HepG2 (cell line): ENCODE results near the gene NUP133. TPM values are rescaled to one million over a fixed set of nuclear protein-coding genes. Genes with fewer than 3 reads are reported as not detected.
A peak's percentile ranks its signal among the peaks of the same experiment; 100 is the strongest.

ENCODE experiments used
- ATAC-seq: fragments of 200-7000 bp; cut with Tn5 transposase; 3 replicates; pipeline ENCODE4 v1.9.1; 2020; ENCODE audit warnings: mild to moderate bottlenecking, moderate library complexity
- BruUV-seq: library from RNA; stranded (reverse); fragments of 400-500 nt; replicated peaks from 2 replicates; lab custom pipeline; 2021; lab: Mats Ljungman, UMichigan
- CTCF ChIA-PET: fragments of 300-600 bp; formaldehyde crosslinking; extraction: SDS; loops from one replicate; lab custom pipeline; 2021; ENCODE audit warnings: low total read pairs, inconsistent platforms, low intra/inter-chr PET ratio; lab: Yijun Ruan, JAX
- POLR2A ChIA-PET: fragments of 350-600 bp; sonication (Branson Sonifier 250); formaldehyde crosslinking; loops from one replicate; lab custom pipeline; 2020; ENCODE audit warnings: antibody characterized with exemption, inconsistent platforms; lab: Yijun Ruan, JAX
- DNase-seq: peaks from one replicate; pipeline ENCODE4 v3.0.0-alpha.2; 2015; ENCODE audit warnings: low spot score
- FAIRE-seq: peaks from 3 replicates; lab custom pipeline; 2011; peaks lifted over from hg19 to GRCh38; lab: Jason Lieb, UNC
- H2AFZ ChIP-seq: one replicate; pipeline ENCODE4 v1.6.1; 2011; ENCODE audit warnings: low read length, inconsistent platforms
- H3K27ac ChIP-seq: fragments of 300-600 bp; 3 replicates; pipeline ENCODE4 v1.8.0; 2011; ENCODE audit warnings: mixed run types, mild to moderate bottlenecking, mixed read lengths, low read length, inconsistent platforms; ENCODE audit not compliant: insufficient read depth; ENCODE audit errors: extremely low read length
- H3K27me3 ChIP-seq, 2 experiments: fragments of 200-600 bp in 1 of 2; 2 replicates in 1 of 2; 3 replicates in 1 of 2; pipeline versions ENCODE4 v1.6.0 to v1.8.0; 2011; ENCODE audit warnings: low read length in 2 of 2, mild to moderate bottlenecking in 2 of 2, moderate library complexity in 2 of 2, inconsistent platforms in 1 of 2; ENCODE audit not compliant: insufficient read depth in 2 of 2, control insufficient read depth in 1 of 2
- H3K36me3 ChIP-seq, 2 experiments: fragments of 200-600 bp in 1 of 2; replicated peaks in 1 of 2; 2 replicates in 1 of 2; 3 replicates in 1 of 2; pipeline versions ENCODE4 v1.5.1 to v1.8.0; 2011; ENCODE audit warnings: low read length in 2 of 2, inconsistent platforms in 1 of 2; ENCODE audit not compliant: insufficient read depth in 2 of 2, control insufficient read depth in 1 of 2
- H3K4me1 ChIP-seq: 2 replicates; pipeline ENCODE4 v1.5.1; 2012; ENCODE audit warnings: low read length, inconsistent platforms; ENCODE audit not compliant: insufficient read depth
- H3K4me2 ChIP-seq: 2 replicates; pipeline ENCODE4 v1.6.0; 2011; ENCODE audit warnings: low read depth, low read length, inconsistent platforms
- H3K4me3 ChIP-seq, 3 experiments: fragments of 200-600 bp in 1 of 3; sonication (generic), shearing (Covaris generic) in 1 of 3; replicated peaks in 1 of 3; 2 replicates each; pipeline ENCODE4 v1.5.1; 2011 to 2016; ENCODE audit warnings: low read length in 3 of 3, inconsistent platforms in 2 of 3, low read depth in 2 of 3, mild to moderate bottlenecking in 2 of 3, control low read depth in 1 of 3, mixed read lengths in 1 of 3; ENCODE audit not compliant: insufficient read depth in 1 of 3
- H3K79me2 ChIP-seq: one replicate; pipeline ENCODE4 v1.6.1; 2011; ENCODE audit warnings: low read length, inconsistent platforms; ENCODE audit not compliant: insufficient read depth
- H3K9ac ChIP-seq: 2 replicates; pipeline ENCODE4 v1.6.0; 2011; ENCODE audit warnings: mild to moderate bottlenecking, low read depth, low read length, inconsistent platforms; ENCODE audit not compliant: insufficient read depth
- H3K9me3 ChIP-seq: 2 replicates; pipeline ENCODE4 v1.5.1; 2012; ENCODE audit warnings: mild to moderate bottlenecking, low read length
- H4K20me1 ChIP-seq: 2 replicates; pipeline ENCODE4 v1.6.0; 2011; ENCODE audit warnings: inconsistent platforms, mild to moderate bottlenecking, low read length, moderate library complexity; ENCODE audit not compliant: insufficient read depth
- AGO2 ChIP-seq: fragments of 200-400 bp; formaldehyde crosslinking; optimal IDR thresholded peaks from 2 replicates; pipeline ENCODE3; 2017; ENCODE audit warnings: mild to moderate bottlenecking, low read depth, low read length, moderate library complexity
- ATM ChIP-seq: fragments of 450-650 bp; IDR thresholded peaks from 2 replicates; pipeline ENCODE4 v1.7.1; 2017; ENCODE audit warnings: mild to moderate bottlenecking, borderline replicate concordance
- MAFK ChIP-seq, 2 experiments: IDR thresholded peaks in 1 of 2; conservative IDR thresholded peaks in 1 of 2; 2 replicates each; pipeline ENCODE4 v1.6.1; 2011; ENCODE audit warnings: improper control_type of control experiment in 2 of 2, low read length in 2 of 2
- POLR2G ChIP-seq: fragments of 200-400 bp; formaldehyde crosslinking; IDR thresholded peaks from 2 replicates; pipeline ENCODE4 v1.6.1; 2018; ENCODE audit warnings: mild to moderate bottlenecking, low read depth, low read length, moderate library complexity
- SMC3 ChIP-seq: IDR thresholded peaks from 2 replicates; pipeline ENCODE4 v1.6.1; 2011; ENCODE audit warnings: low read length, improper control_type of control experiment
- STAG1 ChIP-seq: sonication (generic); formaldehyde crosslinking; IDR thresholded peaks from 2 replicates; pipeline ENCODE4 v1.4.0; 2020; ENCODE audit warnings: missing genetic modification reagents
- ZNF121 ChIP-seq: sonication (generic); formaldehyde crosslinking; IDR thresholded peaks from 2 replicates; pipeline ENCODE4 v1.5.0; 2020; ENCODE audit warnings: mild to moderate bottlenecking, missing genetic modification reagents
- ZNF260 ChIP-seq: sonication (generic); formaldehyde crosslinking; IDR thresholded peaks from 2 replicates; pipeline ENCODE4 v1.4.0; 2020; ENCODE audit warnings: missing genetic modification reagents, low read depth, mild to moderate bottlenecking, borderline replicate concordance
- ZNF605 ChIP-seq: sonication (generic); formaldehyde crosslinking; IDR thresholded peaks from 2 replicates; pipeline ENCODE4 v1.8.0; 2022; ENCODE audit warnings: mild to moderate bottlenecking, missing genetic modification reagents
- ZNF703 ChIP-seq: sonication (generic); formaldehyde crosslinking; IDR thresholded peaks from 2 replicates; pipeline ENCODE4 v1.5.1; 2020; ENCODE audit warnings: missing genetic modification reagents, mild to moderate bottlenecking, moderate library complexity, borderline replicate concordance
- WGBS: methylation state at CpG from one replicate; pipeline ENCODE4 v1.1.6; 2017; ENCODE audit warnings: low lambda C conversion rate; 5-methylcytosine and 5-hydroxymethylcytosine counted together
- in situ Hi-C: cut with HindIII; loops from 2 replicates; pipeline ENCODE4 v1.10.0; 2017; ENCODE audit warnings: low pct_unique_long_range_greater_than_20kb; ENCODE audit not compliant: extremely low pct_ligation_motif_present
- intact Hi-C: fragments of 100-400 bp; cut with micrococcal nuclease; formaldehyde crosslinking; loops from one replicate; pipeline ENCODE4 v1.10.0; 2022; ENCODE audit not compliant: unreplicated experiment
- polyA plus RNA-seq, 8 experiments: library from polyadenylated mRNA; depleted of rRNA in 3 of 8; stranded (reverse) in 7 of 8; unstranded in 1 of 8; fragments of >200 nt; fragmentation: Illumina TruSeq in 4 of 8; extraction: Trizol in 4 of 8; gene quantifications; 2 replicates each; pipeline versions ENCODE4 v1.2.1 to v1.2.3, GENCODE V29; 2011 to 2016; ENCODE audit warnings: low read depth in 4 of 8, missing spikeins in 1 of 8, mixed read lengths in 1 of 8; ENCODE audit not compliant: insufficient read depth in 1 of 8
- total RNA-seq, 5 experiments: library from RNA; depleted of rRNA; stranded (reverse); fragments of >200 nt; fragmentation: Illumina TruSeq; extraction: Trizol; gene quantifications; 2 replicates each; pipeline ENCODE4 v1.2.3, GENCODE V29; 2016; ENCODE audit warnings: low read depth in 1 of 5
- TF ChIP-seq, protein P1 (sequence below): sonication (generic); formaldehyde crosslinking; IDR thresholded peaks from 2 replicates; pipeline ENCODE4 v1.5.0; 2020; ENCODE audit warnings: mild to moderate bottlenecking, missing genetic modification reagents, moderate library complexity

The NUP133 gene
- total and polyA plus RNA-seq, 2 of the 13 experiments (the other 11 are each of a cell fraction or from before 2014, with no cell fraction given), result 17.7 to 45.6 TPM

DNA sequence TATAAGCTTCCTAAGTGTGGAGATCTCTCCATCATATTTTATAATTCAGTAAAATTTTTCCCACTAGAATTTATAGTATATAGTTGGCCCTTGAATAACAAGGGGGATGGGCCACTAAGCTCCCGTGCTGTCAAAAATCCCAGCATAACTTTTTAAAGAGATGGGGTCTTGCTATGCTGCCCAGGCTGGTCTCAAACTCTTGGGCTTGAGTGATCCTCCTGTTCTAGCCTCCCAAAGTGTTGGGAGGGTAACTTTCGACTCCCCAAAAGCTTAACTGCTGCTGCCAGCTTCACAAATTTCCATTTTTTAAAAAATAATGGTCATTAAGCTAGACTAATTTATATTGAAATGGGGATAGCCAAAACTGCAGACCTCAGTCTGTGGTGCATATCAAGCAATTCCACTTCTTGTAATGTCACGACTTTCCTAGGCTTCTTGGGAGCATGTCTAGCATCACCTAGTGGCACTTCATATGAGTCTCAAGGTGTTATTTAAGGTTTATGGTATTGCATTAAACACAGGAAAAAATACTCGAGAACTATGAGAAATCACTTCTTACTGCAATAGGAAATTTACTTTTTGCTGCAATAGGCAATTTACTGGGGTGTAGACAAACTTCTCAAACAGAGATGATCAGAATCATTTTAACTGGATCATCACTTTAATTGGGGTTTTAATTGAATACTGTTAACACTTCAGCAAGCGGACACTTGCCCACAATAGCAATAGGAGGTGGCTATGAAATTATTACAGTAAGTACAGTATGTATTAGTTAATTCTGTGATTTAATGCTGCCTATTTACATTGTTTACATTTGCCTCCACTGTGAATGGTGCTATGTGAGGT lies 55.0 kb downstream of the NUP133 start:
- Histone ChIP-seq H3K4me2 (no peak overlapping the region), H3K27me3 (no peaks in the 10 kb centered on the region), H2AFZ (no peak overlapping the region), H3K9me3 (no peaks in the 10 kb centered on the region), H3K36me3 (peaks cover 8 to 12% of the 10 kb centered on the region in 2 experiments), H3K4me3 (no peak overlapping the region), H3K4me1 (no peaks in the 10 kb centered on the region), H3K27ac (no peak overlapping the region), H3K79me2 (no peaks in the 10 kb centered on the region), H3K9ac (no peak overlapping the region), H4K20me1 (no peaks in the 10 kb centered on the region; the same call in 1 of the 2 replicates)
- no peak for TF ChIP-seq POLR2G
- TF ChIP-seq SMC3, result peak; percentile 44; the same call in 1 of the 2 replicates
- TF ChIP-seq MAFK (conservative IDR thresholded peaks at IDR 0.05 in 1 of 2, IDR thresholded peaks at IDR 0.05 in 1 of 2; ENCODE audit: low read length in 2 of 2), result peak in 1 of 2 experiments; percentile 32; a peak in 1 of 4 replicates
- no peak for TF ChIP-seq ZNF605 (CRISPR knock-in tag)
- TF ChIP-seq, protein P1, sequence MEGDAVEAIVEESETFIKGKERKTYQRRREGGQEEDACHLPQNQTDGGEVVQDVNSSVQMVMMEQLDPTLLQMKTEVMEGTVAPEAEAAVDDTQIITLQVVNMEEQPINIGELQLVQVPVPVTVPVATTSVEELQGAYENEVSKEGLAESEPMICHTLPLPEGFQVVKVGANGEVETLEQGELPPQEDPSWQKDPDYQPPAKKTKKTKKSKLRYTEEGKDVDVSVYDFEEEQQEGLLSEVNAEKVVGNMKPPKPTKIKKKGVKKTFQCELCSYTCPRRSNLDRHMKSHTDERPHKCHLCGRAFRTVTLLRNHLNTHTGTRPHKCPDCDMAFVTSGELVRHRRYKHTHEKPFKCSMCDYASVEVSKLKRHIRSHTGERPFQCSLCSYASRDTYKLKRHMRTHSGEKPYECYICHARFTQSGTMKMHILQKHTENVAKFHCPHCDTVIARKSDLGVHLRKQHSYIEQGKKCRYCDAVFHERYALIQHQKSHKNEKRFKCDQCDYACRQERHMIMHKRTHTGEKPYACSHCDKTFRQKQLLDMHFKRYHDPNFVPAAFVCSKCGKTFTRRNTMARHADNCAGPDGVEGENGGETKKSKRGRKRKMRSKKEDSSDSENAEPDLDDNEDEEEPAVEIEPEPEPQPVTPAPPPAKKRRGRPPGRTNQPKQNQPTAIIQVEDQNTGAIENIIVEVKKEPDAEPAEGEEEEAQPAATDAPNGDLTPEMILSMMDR (CRISPR knock-in tag), result peak; percentile 53
- TF ChIP-seq AGO2, result no peak
- no peak for TF ChIP-seq ATM
- no peak for TF ChIP-seq ZNF703
- TF ChIP-seq STAG1, result peak; percentile 66
- TF ChIP-seq ZNF260 (CRISPR knock-in tag), result no peak
- peak; percentile 45; the same call in 1 of the 2 replicates for TF ChIP-seq ZNF121 (CRISPR knock-in tag)
- ATAC-seq, result no peak
- no TSS peak for BruUV-seq
- peak; percentile 13 for DNase-seq
- in situ Hi-C loops (no loop called here), intact Hi-C loops (loop anchor here (1.0 kb wide), 1 partner anchor 195 kb away; no protein-coding TSS in a partner anchor)
- no peak for FAIRE-seq
- WGBS, result 93% methylated on average over 5 of the region's 5 CpGs
- ChIA-PET CTCF (interaction anchor here (2.2 kb wide), 1 partner anchor 195 kb away, joined by 11 read pairs; no protein-coding TSS in a partner anchor), POLR2A (no interaction called here)
